ENCODE measurements around the gene AP2S1. TPM values are rescaled to one million over a fixed set of nuclear protein-coding genes. Genes with fewer than 3 reads are reported as not detected.
A peak's percentile ranks its signal among the peaks of the same experiment; 100 is the strongest.

Gene AP2S1
- polyA plus RNA-seq, 3 donors: 90.2 to 120 (median 95.1) TPM

GRCh38 chr19:46788262-46788967 lies 62.2 kb downstream of the AP2S1 start, which contains the start of gene SLC1A5:
TSS of gene SLC1A5 (minus strand) at chr19:46788594. CDS start at chr19:46787965, 629 bp downstream.
- DNase-seq (ENCODE audit: extremely low read depth in 1 of 11, low read depth in 9 of 11, low spot score in 4 of 11): peak in 10 of 11 donors; percentile 71 to 91 (median 87)

Other genes starting within 250 kb of the AP2S1 start
- gene CALM3, start 249.5 kb downstream of the AP2S1 start, polyA plus RNA-seq (ENCODE audit: insufficient read length in 3 of 3): 100 to 1,000 TPM; 391 to 523 (median 470) TPM
- 1 to 10 TPM; 1.3 to 2.8 (median 2.6) TPM for gene PTGIR, start 225.8 kb downstream of the AP2S1 start, polyA plus RNA-seq (ENCODE audit: insufficient read length in 3 of 3)
- 1 to 10 TPM; 3.2 to 6.9 (median 3.4) TPM for gene GNG8, start 214.6 kb downstream of the AP2S1 start, polyA plus RNA-seq (ENCODE audit: insufficient read length in 3 of 3)
- 10 to 100 TPM; 22.2 to 29.3 (median 23.5) TPM for gene DACT3, start 189.7 kb downstream of the AP2S1 start, polyA plus RNA-seq (ENCODE audit: insufficient read length in 3 of 3)
- 10 to 100 TPM; 40.0 to 50.9 (median 41.6) TPM for gene PRKD2, start 133.7 kb downstream of the AP2S1 start, polyA plus RNA-seq (ENCODE audit: insufficient read length in 3 of 3)
- 10 to 100 TPM; 19.7 to 25.3 (median 22.1) TPM for gene FKRP, start 104.8 kb downstream of the AP2S1 start, polyA plus RNA-seq (ENCODE audit: insufficient read length in 3 of 3)
- gene STRN4, start 104.4 kb downstream of the AP2S1 start, polyA plus RNA-seq (ENCODE audit: insufficient read length in 3 of 3): 10 to 100 TPM; 65.0 to 94.2 (median 91.3) TPM
- 10 to 100 TPM; 42.0 to 48.3 (median 47.6) TPM for gene SLC1A5, start 62.3 kb downstream of the AP2S1 start, polyA plus RNA-seq (ENCODE audit: insufficient read length in 3 of 3)
- 10 to 100 TPM; 47.6 to 54.5 (median 49.3) TPM for gene ARHGAP35, start 10.2 kb upstream of the AP2S1 start, polyA plus RNA-seq (ENCODE audit: insufficient read length in 3 of 3)
- 1 to 10 TPM; 1.4 to 2.4 (median 2.0) TPM for gene NPAS1, start 169.0 kb upstream of the AP2S1 start, polyA plus RNA-seq (ENCODE audit: insufficient read length in 3 of 3)
- 10 to 100 TPM in 2 of 3 donors, 1 to 10 TPM in 1; 8.7 to 18.0 (median 13.3) TPM for gene TMEM160, start 197.8 kb upstream of the AP2S1 start, polyA plus RNA-seq (ENCODE audit: insufficient read length in 3 of 3)